HuH-7.5 (cell line): ENCODE measurements around the gene PLSCR2.
"Not testable (repeated sequence)": the region's sequence is repeated elsewhere in the genome, so short reads cannot be mapped to it uniquely, and the experiment has no call there.

Source experiments
- DNase-seq: peaks from one replicate; pipeline ENCODE4 v3.0.0; 2011; ENCODE audit warnings: low spot score

Gene PLSCR2

DNA sequence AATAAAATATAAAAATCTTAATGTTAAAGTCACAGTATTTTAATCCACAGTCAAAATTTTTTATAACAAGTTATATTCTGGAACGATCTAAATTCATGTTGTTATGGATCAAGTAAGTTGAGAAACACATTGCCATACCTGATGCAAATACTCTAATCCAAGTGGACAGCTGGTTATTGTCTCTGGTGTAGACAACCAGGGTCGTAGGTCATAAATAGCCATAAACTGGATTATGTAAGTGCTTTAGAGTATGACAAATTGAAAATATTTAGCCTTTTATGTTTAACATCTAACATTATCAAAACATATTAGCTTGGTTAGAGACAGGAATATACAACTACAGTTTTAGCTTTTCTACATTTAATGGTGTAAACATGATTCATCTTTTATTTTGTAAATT is 53.0 kb downstream of the PLSCR2 start:
- DNase-seq, result no peak

DNA sequence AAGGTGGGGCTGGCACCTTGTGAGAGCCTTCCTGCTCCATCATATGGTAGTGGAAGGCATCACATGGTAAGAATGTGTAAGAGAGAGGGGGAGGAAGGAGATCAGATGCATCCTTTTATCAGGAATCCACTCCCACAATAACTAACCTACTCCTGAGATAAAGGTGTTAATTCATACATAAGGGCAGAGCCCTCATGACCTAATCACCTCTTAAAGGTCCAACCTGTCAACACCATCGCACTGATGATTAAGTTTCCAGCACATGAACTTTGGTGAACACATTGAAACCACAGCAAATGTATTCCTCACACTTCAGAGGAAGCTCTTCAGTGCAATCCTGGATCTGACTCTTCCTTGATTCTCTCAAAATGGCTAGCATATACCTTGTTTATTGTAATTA is 55.4 kb downstream of the PLSCR2 start:
- no peak for DNase-seq

DNA sequence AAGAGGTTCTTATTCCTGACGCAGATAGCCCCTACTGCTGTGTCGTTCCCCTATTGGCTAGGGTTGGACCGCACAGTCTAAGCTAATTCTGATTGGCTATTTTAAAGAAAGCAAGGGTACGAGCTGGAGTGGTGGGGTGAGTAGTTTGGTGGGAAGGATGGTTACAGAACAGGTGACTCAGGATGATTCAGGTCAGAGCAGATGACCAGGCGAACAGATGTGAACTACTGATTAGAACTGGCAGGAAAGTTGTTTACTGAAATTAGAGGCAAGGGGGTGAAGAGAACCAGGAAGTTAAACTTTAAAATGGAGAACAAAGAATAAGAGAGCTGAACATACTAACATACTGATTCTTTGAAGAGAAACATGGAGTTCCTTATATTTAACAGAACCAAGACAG is 56.6 kb downstream of the PLSCR2 start:
- DNase-seq, result not testable (repeated sequence)

DNA sequence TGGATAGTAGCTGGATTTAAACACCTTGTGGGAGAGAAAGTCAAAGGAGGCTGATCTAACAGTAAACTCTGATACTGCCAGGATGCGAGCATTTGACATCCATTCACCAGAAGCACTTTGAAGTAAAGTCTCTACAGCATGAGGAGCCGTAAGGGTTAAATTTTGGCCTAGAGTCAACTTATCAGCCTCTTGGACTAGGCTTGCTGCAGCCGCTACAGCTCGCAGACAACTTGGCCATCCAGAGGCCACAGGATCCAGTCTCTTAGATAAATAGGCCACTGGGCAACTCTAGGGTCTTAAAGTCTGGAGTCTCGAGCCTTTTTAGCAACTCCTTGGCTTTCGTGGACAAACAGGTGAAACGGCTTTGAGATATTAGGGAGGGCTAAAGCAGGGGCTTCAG is 61.4 kb downstream of the PLSCR2 start:
- DNase-seq, result no peak

DNA sequence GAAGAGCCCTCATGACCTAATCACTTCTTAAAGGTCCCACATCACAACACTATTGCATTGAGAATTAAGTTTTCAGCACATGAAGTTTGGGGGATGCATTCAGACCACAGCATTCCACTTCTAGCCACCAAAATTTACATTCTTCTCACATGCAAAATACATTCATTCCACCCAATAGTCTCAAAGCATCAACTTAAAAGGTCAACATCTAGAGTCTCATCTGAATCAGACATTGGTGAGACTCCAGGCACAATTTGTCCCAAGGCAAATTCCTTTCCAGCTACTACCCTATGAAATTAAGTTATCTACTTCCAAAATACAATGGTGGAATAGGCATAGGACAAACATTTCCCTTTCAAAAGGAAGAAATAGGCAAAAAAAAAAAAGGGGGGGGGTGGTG is 64.9 kb downstream of the PLSCR2 start:
- DNase-seq, result no peak

DNA sequence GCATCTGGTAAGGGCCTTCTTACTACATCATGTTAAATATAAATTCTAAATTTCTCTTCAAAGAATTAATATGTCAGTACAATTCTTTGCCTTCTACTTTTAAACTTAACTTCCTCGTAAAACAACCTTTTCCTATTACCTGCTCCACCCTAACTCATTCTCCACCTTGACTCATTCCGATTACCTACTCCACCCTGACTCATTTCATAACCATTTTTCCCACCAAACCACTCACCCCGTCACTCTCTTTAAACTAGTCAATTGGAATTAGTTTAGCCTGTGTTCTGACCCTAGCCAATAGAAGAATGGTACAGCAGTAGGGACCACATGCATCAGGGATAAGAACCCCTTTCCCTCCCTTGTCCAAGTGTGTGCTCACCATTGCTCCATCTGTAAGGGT is 65.6 kb downstream of the PLSCR2 start:
- DNase-seq, result no peak

DNA sequence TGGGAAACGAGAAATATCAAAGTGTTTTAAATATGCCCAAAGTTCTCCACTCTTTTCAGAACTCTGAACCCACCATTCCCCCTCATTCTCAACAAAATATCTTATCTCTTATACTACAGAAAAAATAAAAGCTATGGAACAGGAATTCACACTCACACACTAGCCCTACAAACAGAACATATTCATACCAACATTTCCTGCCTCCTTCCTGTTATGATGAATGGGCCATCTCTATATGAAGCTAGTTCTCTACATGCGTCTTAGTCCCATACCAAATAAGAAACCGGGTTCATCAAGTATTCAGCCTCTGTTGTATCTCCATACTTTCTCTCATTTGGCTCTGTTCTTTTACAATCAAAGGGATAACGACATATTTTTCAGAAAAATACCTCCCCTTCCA is 72.6 kb downstream of the PLSCR2 start:
- DNase-seq, result no peak

DNA sequence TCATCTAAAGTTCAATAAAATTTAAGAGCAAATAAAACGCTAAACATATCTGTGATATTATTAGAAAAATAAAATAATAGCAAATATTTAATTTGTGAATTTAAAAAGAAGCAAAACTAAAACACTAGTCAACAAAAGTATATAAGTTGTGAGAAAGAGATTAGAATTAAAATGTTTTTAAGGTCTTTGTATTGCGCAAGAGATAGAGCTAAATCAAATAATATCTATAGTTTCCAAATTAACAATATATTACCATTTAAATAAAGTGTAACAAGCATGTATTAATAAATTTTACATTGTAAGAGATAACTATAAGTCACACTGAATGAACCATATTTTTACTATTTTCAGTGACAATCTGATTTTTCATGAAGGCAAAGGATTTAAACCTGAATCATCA is 74.2 kb downstream of the PLSCR2 start:
- no peak for DNase-seq

DNA sequence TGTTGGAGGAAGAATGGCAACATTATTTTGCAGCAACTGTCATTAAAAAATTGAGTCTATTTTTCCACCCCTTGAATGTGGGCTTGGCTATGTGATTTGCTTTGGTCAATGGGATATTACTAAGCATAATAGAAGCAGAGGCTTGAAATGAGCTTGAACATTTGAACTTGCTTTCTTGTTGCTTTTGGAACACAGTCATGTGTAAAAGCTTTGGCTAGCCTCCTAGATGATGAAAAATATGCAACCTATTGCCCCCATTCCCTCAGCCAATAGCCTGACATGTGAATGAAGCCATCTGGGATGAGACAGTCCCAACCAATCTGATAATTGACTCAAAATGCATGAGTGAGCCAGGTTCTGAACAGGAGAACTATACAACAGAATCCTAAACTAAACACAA is 78.4 kb downstream of the PLSCR2 start:
- DNase-seq, result no peak

DNA sequence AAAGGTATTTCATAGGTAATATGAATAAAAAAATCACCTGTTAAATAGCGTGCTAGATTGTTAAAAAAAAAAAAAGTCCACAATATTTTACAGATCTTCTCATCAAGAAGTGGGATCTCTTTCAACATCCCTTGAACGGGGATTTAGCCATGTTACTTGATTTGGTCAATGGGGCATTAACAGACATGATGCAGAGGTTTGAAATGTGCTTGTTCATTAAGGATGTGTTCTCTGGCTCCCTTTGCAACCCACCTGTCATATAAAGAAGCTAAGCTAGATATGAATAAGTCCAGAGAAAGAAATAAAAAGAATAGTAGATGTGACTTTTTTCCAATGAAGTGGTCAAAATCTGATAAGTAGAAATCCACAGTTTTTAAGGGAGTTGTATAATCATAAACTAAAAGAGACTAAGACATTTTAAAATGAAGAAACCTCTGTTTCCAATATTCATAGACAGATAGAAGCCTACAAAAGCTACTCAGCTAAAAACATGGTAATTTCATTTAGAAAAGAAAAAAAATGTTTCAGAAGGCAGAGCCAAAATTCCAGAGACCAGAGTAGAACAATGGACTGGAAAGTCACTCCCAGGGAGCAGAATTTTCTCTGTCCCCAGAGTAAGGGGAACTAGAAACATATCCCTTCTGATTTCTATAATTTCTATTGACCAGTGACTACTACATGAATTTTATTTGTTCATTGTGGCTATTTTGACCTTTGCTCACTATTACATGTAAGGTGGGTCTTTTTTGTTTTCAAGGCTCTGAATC is 79.2 kb downstream of the PLSCR2 start:
- DNase-seq, result no peak

DNA sequence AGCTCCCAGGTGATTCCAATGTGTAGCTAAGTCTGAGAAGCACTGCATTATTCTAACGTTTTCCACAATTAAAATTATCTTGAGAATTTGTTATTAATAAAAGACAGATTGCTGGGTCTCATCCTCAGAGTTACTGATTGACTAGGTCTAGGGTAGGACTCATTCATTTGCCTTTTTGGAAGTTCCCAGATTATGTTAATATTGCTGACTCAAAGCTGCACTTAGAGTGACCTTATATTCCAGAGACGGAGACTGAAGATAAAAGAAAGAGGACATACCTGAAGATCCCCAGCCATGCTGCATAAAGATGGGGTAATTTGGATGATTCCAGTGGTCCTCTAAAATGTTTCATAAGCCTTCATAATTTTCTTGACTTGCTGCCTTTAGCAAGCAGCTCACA is 81.8 kb downstream of the PLSCR2 start:
- DNase-seq, result no peak

DNA sequence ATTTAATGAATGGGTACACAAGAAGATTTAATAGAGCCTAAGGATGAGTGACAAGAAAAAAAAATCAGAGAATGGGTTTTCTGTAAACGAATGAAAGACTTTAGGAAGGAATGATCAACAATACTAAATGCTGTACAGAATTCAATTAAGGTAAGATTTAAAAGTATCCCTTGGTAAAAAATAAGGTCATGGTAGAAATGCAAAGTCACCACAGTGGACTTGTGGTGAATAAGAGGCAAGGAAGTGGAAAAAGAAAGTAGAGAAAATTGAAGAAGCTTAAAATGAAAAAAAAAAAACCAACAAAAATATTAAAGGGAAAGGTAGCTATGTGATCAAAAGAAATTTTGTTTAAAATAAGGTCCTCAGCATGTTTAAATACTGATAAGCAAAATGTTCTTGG is 82.4 kb downstream of the PLSCR2 start:
- no peak for DNase-seq

DNA sequence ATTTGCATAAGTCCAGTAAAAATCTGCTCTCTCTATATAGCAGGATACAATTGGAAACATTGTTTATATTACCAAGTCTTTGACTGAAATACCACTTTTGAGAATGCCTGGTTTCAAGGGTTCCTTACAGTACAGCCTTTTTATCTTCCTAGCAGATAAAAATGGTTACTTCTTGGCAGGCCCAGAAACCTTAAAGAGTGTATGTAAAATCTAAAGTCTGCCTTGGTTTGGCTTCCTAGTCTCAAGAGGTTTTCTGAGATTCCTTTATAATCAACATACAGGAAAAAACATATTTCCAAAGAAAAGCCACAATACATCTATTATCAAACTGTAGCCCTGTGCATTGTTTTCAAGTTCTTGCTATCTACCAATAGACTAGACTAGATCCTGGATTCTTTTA is 84.6 kb downstream of the PLSCR2 start:
- no peak for DNase-seq
